Fibroblast of skin of left quadriceps (primary cell): Measurements from ENCODE around the gene PRKACA.

Experiments used
- DNase-seq, 2 experiments: peaks; one replicate each; pipeline ENCODE4 v3.0.0-alpha.2; 2013; ENCODE audit warnings: low read depth in 2 of 2

Gene PRKACA

GRCh38 chr19:14117668-14118164, at the start of gene PRKACA:
PRKACA (minus strand) TSS chr19:14117762; CDS start chr19:14117547, 215 bp downstream.
- peak; percentile 97 to 98 for DNase-seq

- no peak for DNase-seq
Observed at GRCh38 chr19:14166999-14167575, 49.5 kb upstream of the PRKACA start.

GRCh38 chr19:14165990-14166830, 48.6 kb upstream of the PRKACA start:
- DNase-seq = no peak

- DNase-seq = no peak
Observed at GRCh38 chr19:14164724-14165493, 47.3 kb upstream of the PRKACA start.

- DNase-seq = no peak
Observed at GRCh38 chr19:14164082-14164481, 46.5 kb upstream of the PRKACA start.

- no peak for DNase-seq
Observed at GRCh38 chr19:14162871-14163297, 45.3 kb upstream of the PRKACA start.

- DNase-seq = no peak
Observed at GRCh38 chr19:14161305-14161704, 43.7 kb upstream of the PRKACA start.

- DNase-seq = no peak
Observed at GRCh38 chr19:14160017-14160703, 42.6 kb upstream of the PRKACA start.

- DNase-seq = no peak
Observed at GRCh38 chr19:14159059-14159458, 41.5 kb upstream of the PRKACA start.

GRCh38 chr19:14158276-14159023, 40.9 kb upstream of the PRKACA start:
- no peak for DNase-seq

- no peak for DNase-seq
Observed at GRCh38 chr19:14156971-14157717, 39.6 kb upstream of the PRKACA start.

- no peak for DNase-seq
Observed at GRCh38 chr19:14156122-14156521, 38.6 kb upstream of the PRKACA start.

GRCh38 chr19:14155371-14155770, 37.8 kb upstream of the PRKACA start:
- DNase-seq = no peak

- no peak for DNase-seq
Observed at GRCh38 chr19:14152713-14153112, 35.2 kb upstream of the PRKACA start.

GRCh38 chr19:14150770-14151661, 33.5 kb upstream of the PRKACA start:
- DNase-seq = no peak

GRCh38 chr19:14150041-14150769, 32.6 kb upstream of the PRKACA start:
- no peak for DNase-seq

- DNase-seq = peak; percentile 9 to 11
Observed at GRCh38 chr19:14149509-14149994, 32.0 kb upstream of the PRKACA start.

- DNase-seq = no peak
Observed at GRCh38 chr19:14148751-14149410, 31.3 kb upstream of the PRKACA start.
